OCI-LY1 (cell line): ENCODE data around the gene ATP2B2.

Experiments used
- CTCF ChIP-seq: fragments of 200-600 bp; sonication (generic), shearing (Covaris generic); IDR thresholded peaks from 2 replicates; pipeline ENCODE4 v1.5.1; 2017; ENCODE audit warnings: mild to moderate bottlenecking, antibody characterized with exemption, low read length, moderate library complexity, mixed read lengths
- EZH2 ChIP-seq: fragments of 200-600 bp; sonication (generic), shearing (Covaris generic); IDR thresholded peaks from 2 replicates; pipeline ENCODE4 v1.8.0; 2017; ENCODE audit warnings: borderline replicate concordance, mixed run types, mild to moderate bottlenecking, antibody characterized with exemption, low read length, moderate library complexity, mixed read lengths

- TF ChIP-seq CTCF (no peak), EZH2 (no peak)
Observed at GRCh38 chr3:10528046-10528445, 22.7 kb upstream of the ATP2B2 start.
